Measurements from ENCODE around the gene ARL16.
A peak's percentile ranks its signal among the peaks of the same experiment; 100 is the strongest.

The ARL16 gene

GRCh38 chr17:81644496-81644895 lies 39.1 kb downstream of the ARL16 start:
- no peak for DNase-seq (ENCODE audit: low spot score)

- no peak for DNase-seq (ENCODE audit: low spot score)
Observed at GRCh38 chr17:81641825-81642489, 41.6 kb downstream of the ARL16 start.

- no peak for DNase-seq (ENCODE audit: low spot score)
Observed at GRCh38 chr17:81640011-81640410, 43.6 kb downstream of the ARL16 start.

- no peak for DNase-seq (ENCODE audit: low spot score)
Observed at GRCh38 chr17:81638683-81639082, 44.9 kb downstream of the ARL16 start.

- peak; percentile 84 for DNase-seq (ENCODE audit: low spot score)
Observed at GRCh38 chr17:81636505-81637288, 46.9 kb downstream of the ARL16 start, which contains the start of the genes NPLOC4 and TSPAN10. NPLOC4 (minus strand) TSS chr17:81637112; CDS start chr17:81636930, 182 bp downstream. TSPAN10 (plus strand) TSS chr17:81637196; CDS start chr17:81642413, 5,217 bp downstream.

GRCh38 chr17:81635973-81636504 lies 47.6 kb downstream of the ARL16 start:
- peak; percentile 46 for DNase-seq (ENCODE audit: low spot score)

GRCh38 chr17:81635431-81635830 lies 48.2 kb downstream of the ARL16 start:
- DNase-seq (ENCODE audit: low spot score), result no peak

GRCh38 chr17:81631482-81631881 lies 52.1 kb downstream of the ARL16 start:
- no peak for DNase-seq (ENCODE audit: low spot score)

All from hematopoietic multipotent progenitor cell treated with erythropoietin and hydrocortisone succinate and interleukin-3 and kit ligand, for 15 days (in vitro differentiated cells).